Right lobe of liver (tissue), 6 donors: Measurements from ENCODE around the gene NFKB1. TPM values are rescaled to one million over a fixed set of nuclear protein-coding genes. Genes with fewer than 3 reads are reported as not detected.

ENCODE experiments used
- ATAC-seq, 4 donors: fragments of 200-7000 bp; cut with Tn5 transposase; one replicate each; pipeline ENCODE4 v1.9.1; 2020; ENCODE audit warnings: mild to moderate bottlenecking in 4 of 4, moderate library complexity in 4 of 4
- DNase-seq, 3 donors: peaks; one replicate each; pipeline ENCODE4 v3.0.0-alpha.2; 2020
- H3K27ac ChIP-seq, 3 donors: fragments of 200-600 bp; one replicate each; pipeline ENCODE4 v1.8.0; 2022
- H3K27me3 ChIP-seq, 2 donors: fragments of 200-600 bp; one replicate each; pipeline ENCODE4 v1.8.0; 2022
- H3K36me3 ChIP-seq, 4 donors: fragments of 200-600 bp; sonication (generic) in 1 of 4; one replicate each; pipeline versions ENCODE4 v1.5.1 to v1.8.0; 2017 to 2022; ENCODE audit warnings: control low read depth in 1 of 4
- H3K4me1 ChIP-seq, 4 donors: fragments of 200-600 bp; sonication (generic) in 1 of 4; one replicate each; pipeline versions ENCODE4 v1.5.1 to v1.8.0; 2017 to 2022; ENCODE audit warnings: control low read depth in 1 of 4
- H3K4me3 ChIP-seq, 3 donors: fragments of 200-600 bp; one replicate each; pipeline ENCODE4 v1.8.0; 2022
- H3K9me3 ChIP-seq, 4 donors: fragments of 200-600 bp; sonication (generic) in 1 of 4; one replicate each; pipeline versions ENCODE4 v1.5.1 to v1.8.0; 2017 to 2022; ENCODE audit warnings: control low read depth in 1 of 4
- POLR2A ChIP-seq: fragments of 450-650 bp; IDR thresholded peaks from one replicate; pipeline ENCODE4 v1.6.1; 2017; ENCODE audit warnings: antibody characterized with exemption, mild to moderate bottlenecking
- WGBS: methylation state at CpG from one replicate; pipeline ENCODE4 v1.1.6; 2018; ENCODE audit warnings: low coverage, low lambda C conversion rate; ENCODE audit not compliant: insufficient coverage; ENCODE audit errors: missing lambda C conversion rate; 5-methylcytosine and 5-hydroxymethylcytosine counted together
- intact Hi-C, 2 donors: fragments of 100-400 bp; cut with DNase I; formaldehyde crosslinking; loops; one replicate each; pipeline versions ENCODE4 v1.11.2 to v1.14.1; 2022
- total RNA-seq, 6 experiments: library from RNA; depleted of rRNA in 2 of 6; stranded (reverse); fragments of >200 nt in 2 of 6; fragmentation: NEBNext Ultra II Directional in 3 of 6; extraction: Animal tissue kit (Norgen Biotek cat#: 25700) in 3 of 6; gene quantifications; one replicate each; pipeline versions ENCODE4 v1.1.0 to v1.2.4, GENCODE V29; 2016 to 2023
- TF ChIP-seq, protein P1 (sequence below), 4 donors: fragments of 200-600 bp in 3 of 4; fragments of 450-650 bp in 1 of 4; IDR thresholded peaks; one replicate each; pipeline versions ENCODE4 v1.5.1 to v1.8.0; 2016 to 2022; ENCODE audit warnings: antibody characterized with exemption in 4 of 4, mild to moderate bottlenecking in 2 of 4
- donor health status: DM: no; HTN: yes; CAD: no.
- donor health status: DM: no; HTN: no; CAD: no.
- donor health status: DM: no; HTN: no; CAD: no.
- donor health status: DM: no; HTN: yes; CAD: no.
- donor health status: DM: no; HTN: yes; CAD: no.

The NFKB1 gene
- total RNA-seq, 6 experiments from 2014 or later: 13.8 to 48.6 (median 17.5) TPM

- Histone ChIP-seq H3K27ac (no peak overlapping the region), H3K27me3 (no peaks in the 10 kb centered on the region), H3K9me3 (no peaks in the 10 kb centered on the region), H3K4me1 (no peaks in the 10 kb centered on the region), H3K36me3 (no peaks in the 10 kb centered on the region), H3K4me3 (no peak overlapping the region)
- no peak for DNase-seq
- ATAC-seq: no peak
- intact Hi-C loops: no loop called here
- 93% methylated on average over 5 of the region's 9 CpGs for WGBS
- no peak for TF ChIP-seq POLR2A
- TF ChIP-seq, protein P1, sequence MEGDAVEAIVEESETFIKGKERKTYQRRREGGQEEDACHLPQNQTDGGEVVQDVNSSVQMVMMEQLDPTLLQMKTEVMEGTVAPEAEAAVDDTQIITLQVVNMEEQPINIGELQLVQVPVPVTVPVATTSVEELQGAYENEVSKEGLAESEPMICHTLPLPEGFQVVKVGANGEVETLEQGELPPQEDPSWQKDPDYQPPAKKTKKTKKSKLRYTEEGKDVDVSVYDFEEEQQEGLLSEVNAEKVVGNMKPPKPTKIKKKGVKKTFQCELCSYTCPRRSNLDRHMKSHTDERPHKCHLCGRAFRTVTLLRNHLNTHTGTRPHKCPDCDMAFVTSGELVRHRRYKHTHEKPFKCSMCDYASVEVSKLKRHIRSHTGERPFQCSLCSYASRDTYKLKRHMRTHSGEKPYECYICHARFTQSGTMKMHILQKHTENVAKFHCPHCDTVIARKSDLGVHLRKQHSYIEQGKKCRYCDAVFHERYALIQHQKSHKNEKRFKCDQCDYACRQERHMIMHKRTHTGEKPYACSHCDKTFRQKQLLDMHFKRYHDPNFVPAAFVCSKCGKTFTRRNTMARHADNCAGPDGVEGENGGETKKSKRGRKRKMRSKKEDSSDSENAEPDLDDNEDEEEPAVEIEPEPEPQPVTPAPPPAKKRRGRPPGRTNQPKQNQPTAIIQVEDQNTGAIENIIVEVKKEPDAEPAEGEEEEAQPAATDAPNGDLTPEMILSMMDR (IDR thresholded peaks at IDR 0.05): no peak
These were observed 46.0 kb upstream of the NFKB1 start for GRCh38 chr4:102454981-102455685.

DNA sequence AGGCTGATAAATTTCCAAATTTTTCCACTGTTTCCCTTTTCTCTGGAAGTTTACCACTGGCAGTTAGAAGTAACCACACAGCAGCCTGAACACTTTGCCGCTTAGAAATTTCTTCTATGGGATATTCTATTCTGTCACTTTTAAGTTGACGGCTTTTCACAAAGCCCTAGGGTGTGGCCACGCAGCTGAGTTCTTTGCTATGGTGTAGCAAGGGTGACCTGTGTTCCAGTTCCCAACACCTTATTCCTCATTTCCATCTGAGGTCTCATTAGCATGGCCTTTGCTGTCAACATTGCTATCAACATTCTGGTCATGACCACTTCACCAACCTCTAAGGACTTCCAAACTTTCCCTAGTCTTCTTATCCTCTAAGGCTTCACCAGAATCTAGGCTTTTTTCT is 45.4 kb upstream of the NFKB1 start:
- Histone ChIP-seq H3K4me1 (no peaks in the 10 kb centered on the region), H3K4me3 (no peak overlapping the region), H3K9me3 (no peaks in the 10 kb centered on the region), H3K27ac (no peak overlapping the region), H3K27me3 (no peaks in the 10 kb centered on the region), H3K36me3 (no peaks in the 10 kb centered on the region)
- no peak for TF ChIP-seq POLR2A
- TF ChIP-seq, protein P1 (IDR thresholded peaks at IDR 0.05): no peak
- ATAC-seq: no peak
- intact Hi-C loops: no loop called here
- WGBS: 84% methylated on average over 3 of the region's 3 CpGs
- DNase-seq: no peak

DNA sequence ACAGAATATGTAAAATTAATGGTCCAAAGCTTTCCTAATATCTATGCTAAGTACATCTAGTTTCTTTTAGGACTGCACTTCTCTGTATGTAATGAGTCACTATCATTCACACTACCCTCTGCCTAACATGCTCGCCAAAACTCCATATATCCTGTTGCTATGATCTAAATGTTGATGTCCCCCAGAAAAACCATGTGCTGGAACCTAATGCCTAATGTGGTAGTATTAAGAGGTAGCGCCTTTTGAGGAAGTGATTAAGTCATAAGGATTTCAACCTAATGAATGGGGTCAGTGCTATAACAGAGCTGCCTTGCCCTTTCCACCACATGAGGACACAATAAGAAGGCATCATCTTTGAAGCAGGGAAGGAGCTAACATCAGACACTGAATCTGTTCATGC is 34.9 kb upstream of the NFKB1 start:
- no peak overlapping the region for H3K27ac ChIP-seq
- no peaks in the 10 kb centered on the region for H3K27me3 ChIP-seq
- 85% methylated on average over 2 of the region's 2 CpGs for WGBS
- H3K36me3 ChIP-seq: no peaks in the 10 kb centered on the region
- H3K4me1 ChIP-seq: no peaks in the 10 kb centered on the region
- TF ChIP-seq, protein P1 (IDR thresholded peaks at IDR 0.05): no peak
- H3K9me3 ChIP-seq: no peaks in the 10 kb centered on the region
- intact Hi-C loops: no loop called here
- ATAC-seq (no peak), DNase-seq (no peak)
- no peak overlapping the region for H3K4me3 ChIP-seq

DNA sequence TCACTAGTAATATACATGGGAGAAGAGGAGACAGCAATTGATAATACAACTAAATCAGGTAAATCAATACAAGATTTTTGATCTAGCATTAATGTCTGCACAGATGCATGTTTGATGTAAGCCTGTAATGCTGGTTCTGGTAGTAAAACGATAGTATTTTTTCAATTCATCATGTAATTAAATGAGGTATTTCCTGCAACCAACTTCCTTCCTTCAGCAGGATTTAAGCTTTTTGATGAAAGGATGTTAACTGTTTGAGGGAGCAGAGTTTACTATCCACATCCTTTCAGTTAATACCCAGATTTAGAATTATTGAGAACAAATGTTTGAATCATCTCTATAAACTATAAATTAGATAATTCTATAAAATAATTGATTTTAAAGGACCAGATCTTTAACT is 31.4 kb upstream of the NFKB1 start:
- WGBS: 21% methylated on average over 1 of the region's 1 CpG
- no peak for ATAC-seq
- no peak for DNase-seq
- Histone ChIP-seq H3K9me3 (no peaks in the 10 kb centered on the region), H3K36me3 (no peaks in the 10 kb centered on the region), H3K27me3 (no peaks in the 10 kb centered on the region), H3K4me3 (no peak overlapping the region), H3K27ac (no peak overlapping the region), H3K4me1 (no peaks in the 10 kb centered on the region)
- intact Hi-C loops: no loop called here
- TF ChIP-seq POLR2A: no peak
- TF ChIP-seq, protein P1 (IDR thresholded peaks at IDR 0.05): no peak
